GM18511 (cell line): ENCODE results near the gene OR10A5.
"Not testable (repeated sequence)": the region's sequence is repeated elsewhere in the genome, so short reads cannot be mapped to it uniquely, and the experiment has no call there.

Source experiments
- ATAC-seq: cut with Tn5 transposase; IDR thresholded peaks from one replicate; pipeline ENCODE4 v1.9.1; 2021; ENCODE audit warnings: mild to moderate bottlenecking, moderate library complexity; ENCODE audit not compliant: unreplicated experiment

OR10A5 gene

GRCh38 chr11:6875761-6876160, 30.3 kb downstream of the OR10A5 start:
- ATAC-seq: no peak

DNA sequence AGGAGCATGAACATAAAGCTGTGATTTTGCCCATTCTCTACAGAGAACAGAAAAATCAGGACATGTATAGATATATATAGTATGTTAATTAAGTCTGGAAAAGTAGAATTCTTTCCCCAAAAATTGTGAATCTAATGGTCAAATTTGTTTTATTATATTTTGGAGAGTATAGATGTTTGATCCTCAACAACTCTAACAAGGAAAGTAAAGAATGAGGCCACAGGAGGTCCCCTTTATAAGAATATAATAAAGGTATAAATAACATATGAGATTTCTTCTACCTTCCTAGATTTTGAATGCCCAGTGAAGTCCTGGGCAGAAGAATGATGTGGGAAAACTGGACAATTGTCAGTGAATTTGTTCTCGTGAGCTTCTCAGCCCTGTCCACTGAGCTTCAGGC, 30.8 kb downstream of the OR10A5 start, which contains the start of gene OR10A4:
OR10A4 (plus strand) TSS at position 301 of the 400 bp plus-strand sequence; CDS start at position 324, 23 bp downstream.
- ATAC-seq: no peak

- ATAC-seq: no peak
Measured at GRCh38 chr11:6876914-6877313, 31.4 kb downstream of the OR10A5 start.

GRCh38 chr11:6882751-6883150, 37.3 kb downstream of the OR10A5 start:
- no peak for ATAC-seq

- not testable (repeated sequence) for ATAC-seq
Measured at GRCh38 chr11:6887711-6888110, 42.2 kb downstream of the OR10A5 start.

DNA sequence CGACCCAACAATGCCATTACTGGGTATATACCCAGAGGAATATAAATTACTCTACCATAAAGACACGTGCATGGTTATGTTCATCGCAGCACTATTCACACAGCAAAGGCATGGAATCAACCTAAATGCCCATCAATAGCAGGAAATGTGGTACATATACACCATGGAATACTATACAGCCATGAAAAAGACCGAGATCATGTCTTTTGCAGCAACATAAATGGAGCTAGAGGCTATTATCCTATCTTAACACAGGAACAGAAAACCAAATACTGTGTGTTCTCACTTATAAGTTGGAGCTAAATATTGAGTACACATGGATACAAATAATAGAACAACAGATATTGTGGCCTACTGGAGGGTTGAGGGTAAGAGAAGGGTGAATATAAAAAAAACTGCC, 43.3 kb downstream of the OR10A5 start:
- no peak for ATAC-seq

DNA sequence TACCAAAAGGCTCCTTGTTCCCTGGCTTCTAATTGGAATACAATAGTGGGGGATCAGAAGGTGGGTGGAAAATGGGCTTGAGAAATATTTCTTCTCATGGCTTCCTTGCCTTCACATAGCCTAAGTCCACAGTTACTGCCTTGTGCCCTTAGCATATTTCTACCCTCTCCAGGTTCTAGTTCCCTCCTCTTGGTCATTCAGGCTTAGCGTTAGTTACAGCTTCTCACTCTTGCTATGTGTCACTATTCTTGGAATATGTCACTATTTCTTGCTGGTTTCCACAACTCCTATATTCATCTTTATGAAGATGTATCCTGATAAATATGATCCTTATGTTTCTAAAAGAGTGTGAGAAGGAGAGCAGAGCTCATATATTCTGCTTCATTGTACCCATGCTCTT, 44.4 kb downstream of the OR10A5 start:
- no peak for ATAC-seq

DNA sequence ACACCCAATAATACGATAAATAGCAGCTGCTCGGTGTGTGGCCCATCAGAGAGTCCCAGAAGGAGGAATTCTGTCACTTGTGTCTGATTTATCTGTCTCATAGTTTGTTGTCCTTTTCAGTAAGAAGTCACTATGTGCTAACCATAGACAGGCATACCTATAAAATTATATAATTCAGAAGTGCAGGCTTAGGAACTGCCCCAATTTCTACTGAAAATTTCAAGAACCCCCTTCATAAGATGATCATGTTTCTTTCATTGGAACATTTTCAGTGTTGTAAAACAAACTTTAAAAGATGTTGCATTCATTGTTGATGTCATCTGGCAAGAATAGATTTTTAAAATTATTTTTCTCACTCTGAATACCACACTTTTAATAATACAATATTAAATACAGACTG, 46.9 kb downstream of the OR10A5 start, which contains the start of gene OR2D2:
OR2D2 (minus strand) TSS at position 101 of the 400 bp plus-strand sequence; CDS start at position 101, 0 bp downstream.
- ATAC-seq: no peak

DNA sequence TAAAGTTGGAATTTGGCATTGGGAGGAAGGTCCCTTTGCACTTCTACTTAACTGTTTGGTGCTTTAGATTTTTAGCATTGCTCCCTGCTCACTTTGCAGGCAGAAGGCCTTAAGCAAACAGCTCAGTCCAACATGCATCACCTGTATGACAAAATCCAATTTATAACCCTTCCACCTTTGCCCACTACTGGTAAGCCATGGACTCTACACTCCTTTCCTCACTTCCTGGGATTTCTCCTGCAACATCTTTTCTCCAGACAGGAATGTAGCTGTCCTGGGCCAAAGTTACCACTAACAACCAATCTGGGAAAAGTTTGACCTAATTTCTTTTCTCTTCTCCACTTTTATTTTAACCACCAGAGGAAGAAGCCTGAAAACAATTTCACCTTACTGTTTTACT, 48.6 kb downstream of the OR10A5 start:
- ATAC-seq: no peak

DNA sequence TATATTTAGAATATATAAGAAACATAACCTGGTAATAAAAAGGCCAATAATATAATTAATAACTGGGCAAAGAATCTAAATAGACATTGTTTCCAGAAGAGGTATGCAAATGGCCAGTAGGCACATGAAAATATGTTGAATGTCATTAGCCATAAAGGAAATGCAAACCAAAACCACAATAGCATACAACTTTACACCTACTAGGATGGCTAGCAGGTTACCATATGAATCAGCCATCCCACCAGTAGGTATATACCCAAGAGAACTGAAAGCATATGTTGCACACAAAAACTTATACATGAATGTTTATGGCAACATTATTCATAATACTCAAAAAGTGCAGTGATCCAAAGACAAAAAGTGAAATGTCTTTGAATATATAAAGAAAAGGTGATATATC, 49.5 kb downstream of the OR10A5 start:
- peak; percentile 98 for ATAC-seq
